Measurements from ENCODE around the gene GALNTL6.
"Not testable (repeated sequence)": the region's sequence is repeated elsewhere in the genome, so short reads cannot be mapped to it uniquely, and the experiment has no call there.

GALNTL6 gene

DNA sequence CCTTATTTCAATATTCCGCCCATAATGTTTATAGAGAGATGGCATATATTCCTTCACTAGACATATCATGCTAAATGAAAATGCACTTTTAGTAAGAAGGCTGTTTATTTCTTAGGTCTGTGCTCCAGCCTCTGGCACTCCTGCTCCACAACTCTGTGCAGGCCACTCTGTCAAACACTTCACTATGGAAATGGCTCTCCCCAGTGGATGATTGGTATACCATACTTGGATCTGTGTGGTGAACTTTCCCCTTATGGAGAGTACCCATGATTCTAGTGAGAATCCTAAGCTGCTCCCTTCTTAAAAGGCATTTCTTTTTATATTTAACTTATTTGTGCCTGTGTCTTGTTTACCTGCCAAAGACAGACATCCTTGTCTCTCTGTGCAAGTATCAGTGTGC lies 875.3 kb downstream of the GALNTL6 start:
- no peak for DNase-seq
- no peak for ATAC-seq
- H3K4me1 Mint-ChIP-seq, result no peaks in the 10 kb centered on the region
- no peak overlapping the region for H3K27ac Mint-ChIP-seq
- H3K27me3 Mint-ChIP-seq, result no peaks in the 10 kb centered on the region
- peaks cover 15% of the 10 kb centered on the region for H3K9me3 Mint-ChIP-seq
- no peak overlapping the region for H3K4me3 Mint-ChIP-seq
- peaks cover 2% of the 10 kb centered on the region for H3K36me3 Mint-ChIP-seq (ENCODE audit: low read depth)

GRCh38 chr4:172691552-172691951 lies 878.3 kb downstream of the GALNTL6 start:
- no peaks in the 10 kb centered on the region for H3K27me3 Mint-ChIP-seq
- H3K4me1 Mint-ChIP-seq, result no peaks in the 10 kb centered on the region
- H3K4me3 Mint-ChIP-seq, result no peak overlapping the region
- H3K36me3 Mint-ChIP-seq (ENCODE audit: low read depth), result peaks cover 2% of the 10 kb centered on the region
- ATAC-seq, result no peak
- peaks cover 26% of the 10 kb centered on the region for H3K9me3 Mint-ChIP-seq
- no peak for DNase-seq
- no peak overlapping the region for H3K27ac Mint-ChIP-seq

GRCh38 chr4:172692701-172693100 lies 879.5 kb downstream of the GALNTL6 start:
- ATAC-seq (no peak), DNase-seq (no peak)
- H3K9me3 Mint-ChIP-seq, result peaks cover 26% of the 10 kb centered on the region
- H3K4me3 Mint-ChIP-seq, result no peak overlapping the region
- H3K36me3 Mint-ChIP-seq (ENCODE audit: low read depth), result peaks cover 2% of the 10 kb centered on the region
- no peaks in the 10 kb centered on the region for H3K27me3 Mint-ChIP-seq
- H3K4me1 Mint-ChIP-seq, result no peaks in the 10 kb centered on the region
- no peak overlapping the region for H3K27ac Mint-ChIP-seq

- no peak overlapping the region for H3K4me3 Mint-ChIP-seq
- no peak for ATAC-seq
- H3K27ac Mint-ChIP-seq, result no peak overlapping the region
- H3K27me3 Mint-ChIP-seq, result no peaks in the 10 kb centered on the region
- H3K36me3 Mint-ChIP-seq (ENCODE audit: low read depth), result no peaks in the 10 kb centered on the region
- peaks cover 13% of the 10 kb centered on the region for H3K9me3 Mint-ChIP-seq
- DNase-seq, result no peak
- H3K4me1 Mint-ChIP-seq, result no peaks in the 10 kb centered on the region
Observed at GRCh38 chr4:172698256-172698655, 885.1 kb downstream of the GALNTL6 start.

DNA sequence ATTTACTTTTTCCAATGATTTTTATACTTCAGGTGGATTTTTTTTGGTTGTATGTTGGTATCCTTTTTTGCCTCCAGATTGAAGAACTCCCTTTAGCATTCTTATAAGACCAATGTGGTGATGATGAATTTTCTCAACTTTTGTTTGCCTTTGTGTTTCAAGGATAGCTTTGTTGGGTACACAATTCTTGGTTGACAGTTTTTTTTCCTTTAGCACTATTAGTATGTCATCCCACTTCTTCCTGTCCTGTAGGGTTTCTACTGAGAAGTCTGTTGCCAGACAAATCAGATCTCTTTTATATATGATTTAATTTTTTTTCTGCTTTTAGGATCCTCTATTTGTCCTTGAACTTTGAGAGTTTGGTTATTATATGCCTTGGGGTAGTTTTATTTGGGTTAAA lies 892.4 kb downstream of the GALNTL6 start:
- Mint-ChIP-seq H3K27me3 (no peaks in the 10 kb centered on the region), H3K4me1 (no peaks in the 10 kb centered on the region), H3K27ac (no peak overlapping the region), H3K36me3 (ENCODE audit: low read depth) (no peaks in the 10 kb centered on the region), H3K4me3 (no peak overlapping the region), H3K9me3 (peaks cover 33% of the 10 kb centered on the region)
- ATAC-seq, result no peak
- no peak for DNase-seq

DNA sequence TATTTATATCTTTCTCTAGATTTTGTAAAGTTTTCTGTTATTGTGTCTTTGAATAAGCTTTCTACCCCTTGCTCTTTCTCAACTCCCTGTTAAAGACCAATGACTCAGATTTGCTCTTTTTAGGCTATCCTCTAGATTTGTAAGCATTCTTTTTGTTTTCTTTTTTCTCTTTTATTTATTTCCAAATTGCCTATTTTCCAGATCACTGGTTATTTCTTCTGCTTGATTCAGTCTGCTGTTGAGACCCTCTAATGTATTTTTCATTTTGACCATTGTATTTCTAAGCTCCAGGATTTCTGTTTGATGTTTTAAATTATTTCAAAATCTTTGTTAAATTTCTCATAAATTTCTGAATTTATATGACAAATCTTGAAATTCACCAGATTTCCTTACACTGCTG lies 892.8 kb downstream of the GALNTL6 start:
- no peaks in the 10 kb centered on the region for H3K27me3 Mint-ChIP-seq

GRCh38 chr4:172707622-172708021 lies 894.4 kb downstream of the GALNTL6 start:
- ATAC-seq, result no peak
- DNase-seq, result no peak
- Mint-ChIP-seq H3K27me3 (no peaks in the 10 kb centered on the region), H3K4me1 (no peaks in the 10 kb centered on the region), H3K4me3 (no peak overlapping the region), H3K9me3 (peaks cover 33% of the 10 kb centered on the region), H3K27ac (no peak overlapping the region), H3K36me3 (ENCODE audit: low read depth) (no peaks in the 10 kb centered on the region)

More for the DNA sequence above, 892.8 kb downstream of the GALNTL6 start:
- Mint-ChIP-seq H3K4me1 (no peaks in the 10 kb centered on the region), H3K36me3 (ENCODE audit: low read depth) (no peaks in the 10 kb centered on the region), H3K27ac (no peak overlapping the region), H3K4me3 (no peak overlapping the region), H3K9me3 (peaks cover 33% of the 10 kb centered on the region)
- DNase-seq (no peak), ATAC-seq (no peak)

DNA sequence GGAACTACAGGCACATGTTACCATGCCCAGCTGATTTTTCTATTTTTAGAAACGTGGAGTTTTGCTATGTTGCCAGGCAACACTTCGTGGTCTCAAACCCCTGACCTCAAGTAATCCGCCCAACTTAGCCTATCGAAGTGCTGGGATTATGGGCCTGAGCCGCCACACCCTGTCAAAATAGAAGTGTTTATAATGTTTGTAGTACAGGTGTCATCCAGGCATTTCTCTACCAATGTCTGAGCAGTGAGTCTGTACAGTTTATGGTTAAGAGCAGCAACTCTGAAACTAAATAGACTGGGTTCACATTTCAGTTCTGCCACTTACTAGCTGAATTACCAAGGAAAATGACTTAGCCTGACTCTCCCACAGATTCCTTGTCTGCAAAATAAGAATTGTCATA lies 895.0 kb downstream of the GALNTL6 start:
- DNase-seq, result no peak
- Mint-ChIP-seq H3K27ac (no peak overlapping the region), H3K9me3 (peaks cover 33% of the 10 kb centered on the region), H3K4me1 (no peaks in the 10 kb centered on the region), H3K4me3 (no peak overlapping the region), H3K36me3 (ENCODE audit: low read depth) (no peaks in the 10 kb centered on the region), H3K27me3 (no peaks in the 10 kb centered on the region)
- no peak for ATAC-seq

GRCh38 chr4:172709376-172709775 lies 896.2 kb downstream of the GALNTL6 start:
- no peak overlapping the region for H3K27ac Mint-ChIP-seq
- H3K4me3 Mint-ChIP-seq, result no peak overlapping the region
- H3K4me1 Mint-ChIP-seq, result no peaks in the 10 kb centered on the region
- H3K36me3 Mint-ChIP-seq (ENCODE audit: low read depth), result no peaks in the 10 kb centered on the region
- no peaks in the 10 kb centered on the region for H3K27me3 Mint-ChIP-seq
- DNase-seq, result no peak
- no peak for ATAC-seq
- peaks cover 25% of the 10 kb centered on the region for H3K9me3 Mint-ChIP-seq

DNA sequence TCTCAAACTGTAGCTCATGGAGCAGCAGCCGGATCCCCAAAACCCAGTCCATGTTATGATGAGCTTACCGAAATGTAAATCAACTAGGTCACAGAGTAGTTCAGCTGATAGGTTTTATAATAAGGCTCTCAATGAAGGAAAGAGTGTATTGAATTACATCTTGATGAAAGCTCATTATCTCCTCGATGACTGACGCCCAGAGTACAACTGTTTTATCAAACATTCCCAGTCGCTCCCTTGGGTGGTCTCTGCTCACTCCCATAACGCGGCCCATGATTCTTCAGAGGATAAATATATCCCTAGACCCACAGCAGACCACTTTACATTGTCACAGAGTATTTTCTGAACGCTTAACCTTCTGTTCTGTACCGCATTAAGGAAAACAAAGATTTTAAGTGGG lies 903.1 kb downstream of the GALNTL6 start:
- Mint-ChIP-seq H3K36me3 (ENCODE audit: low read depth) (no peaks in the 10 kb centered on the region), H3K4me3 (no peak overlapping the region), H3K9me3 (no peaks in the 10 kb centered on the region), H3K27me3 (no peaks in the 10 kb centered on the region), H3K4me1 (no peaks in the 10 kb centered on the region), H3K27ac (no peak overlapping the region)
- no peak for DNase-seq
- ATAC-seq, result no peak

DNA sequence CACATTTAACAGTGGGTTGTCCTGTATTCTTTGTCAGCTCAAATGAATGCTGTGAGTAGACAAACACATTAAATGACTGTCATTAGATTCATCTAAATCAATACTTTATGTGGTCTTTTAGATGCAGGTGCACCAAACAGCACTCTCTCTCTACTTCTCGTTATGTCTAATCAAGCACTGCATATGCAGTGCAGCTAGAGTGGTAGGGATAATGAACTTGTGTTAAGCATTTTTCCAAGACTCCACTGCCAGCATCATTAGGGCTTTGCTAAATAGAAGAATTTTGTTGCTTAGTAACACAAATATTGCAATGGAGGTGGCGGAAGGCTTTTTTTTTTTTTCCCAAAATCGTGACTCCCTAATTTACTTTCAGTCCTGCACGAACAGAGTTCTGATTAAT lies 908.5 kb downstream of the GALNTL6 start:
- Mint-ChIP-seq H3K9me3 (peaks cover 10% of the 10 kb centered on the region), H3K4me3 (no peak overlapping the region), H3K27ac (no peak overlapping the region), H3K27me3 (no peaks in the 10 kb centered on the region), H3K4me1 (no peaks in the 10 kb centered on the region), H3K36me3 (ENCODE audit: low read depth) (no peaks in the 10 kb centered on the region)
- ATAC-seq (no peak), DNase-seq (no peak)

DNA sequence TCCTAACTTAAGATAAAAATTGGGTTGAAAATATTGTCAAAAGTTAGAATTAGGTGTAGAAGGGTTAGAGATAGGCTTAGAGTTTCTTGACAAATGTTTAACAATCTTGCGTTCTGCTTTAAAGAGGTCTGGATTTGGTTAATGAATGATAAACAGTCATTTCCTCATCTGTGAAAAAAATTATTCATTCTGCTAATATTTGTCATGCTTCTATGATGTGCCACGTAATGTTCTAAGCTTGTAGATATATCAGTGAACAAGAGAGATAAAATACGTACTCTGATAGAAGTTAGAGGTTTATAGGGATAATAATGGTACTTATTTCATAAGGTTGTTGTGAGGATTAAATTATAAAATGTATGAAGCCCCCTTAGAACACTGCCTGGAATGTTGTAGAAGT lies 912.4 kb downstream of the GALNTL6 start:
- no peak overlapping the region for H3K4me3 Mint-ChIP-seq
- ATAC-seq (no peak), DNase-seq (no peak)
- no peak overlapping the region for H3K27ac Mint-ChIP-seq
- H3K36me3 Mint-ChIP-seq (ENCODE audit: low read depth), result no peaks in the 10 kb centered on the region
- H3K27me3 Mint-ChIP-seq, result no peaks in the 10 kb centered on the region
- peaks cover 30% of the 10 kb centered on the region for H3K9me3 Mint-ChIP-seq
- H3K4me1 Mint-ChIP-seq, result no peaks in the 10 kb centered on the region

DNA sequence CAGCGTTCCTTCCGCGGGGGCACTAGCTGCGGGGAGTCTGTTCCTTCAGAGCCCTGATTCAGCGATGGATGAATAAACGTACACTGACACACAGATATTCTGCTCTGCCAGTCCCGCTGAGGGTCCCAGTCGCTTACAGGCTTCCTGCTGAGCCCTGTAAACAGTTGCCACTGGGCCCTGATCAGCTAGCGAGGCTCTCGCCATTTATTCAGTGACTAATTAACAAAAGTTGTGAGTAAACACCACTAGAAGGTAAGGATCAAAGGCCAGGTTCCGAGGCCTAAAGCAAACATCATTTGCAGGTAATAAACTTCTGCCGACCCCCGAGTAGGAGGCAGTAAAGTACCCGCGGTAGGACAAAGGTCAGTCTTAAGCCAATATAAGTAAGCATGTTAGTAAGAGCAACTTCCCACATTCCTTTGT lies 912.8 kb downstream of the GALNTL6 start:
- H3K36me3 Mint-ChIP-seq (ENCODE audit: low read depth), result no peaks in the 10 kb centered on the region
- ATAC-seq (no peak), DNase-seq (no peak)
- no peak overlapping the region for H3K4me3 Mint-ChIP-seq
- no peaks in the 10 kb centered on the region for H3K27me3 Mint-ChIP-seq
- H3K27ac Mint-ChIP-seq, result no peak overlapping the region
- peaks cover 30% of the 10 kb centered on the region for H3K9me3 Mint-ChIP-seq
- no peaks in the 10 kb centered on the region for H3K4me1 Mint-ChIP-seq

- no peak for ATAC-seq
- H3K27ac Mint-ChIP-seq, result no peak overlapping the region
Observed at GRCh38 chr4:172727631-172728030, 914.4 kb downstream of the GALNTL6 start.

GRCh38 chr4:172733645-172734044 lies 920.4 kb downstream of the GALNTL6 start:
- peaks cover 61% of the 10 kb centered on the region for H3K9me3 Mint-ChIP-seq
- not testable (repeated sequence) for ATAC-seq; H3K36me3 Mint-ChIP-seq (ENCODE audit: low read depth); H3K27me3 Mint-ChIP-seq; H3K4me1 Mint-ChIP-seq; H3K27ac Mint-ChIP-seq; DNase-seq; H3K4me3 Mint-ChIP-seq

More at GRCh38 chr4:172727631-172728030, 914.4 kb downstream of the GALNTL6 start:
- Mint-ChIP-seq H3K4me3 (no peak overlapping the region), H3K9me3 (peaks cover 35% of the 10 kb centered on the region), H3K36me3 (ENCODE audit: low read depth) (no peaks in the 10 kb centered on the region), H3K4me1 (no peaks in the 10 kb centered on the region), H3K27me3 (no peaks in the 10 kb centered on the region)
- no peak for DNase-seq

- H3K9me3 Mint-ChIP-seq, result peaks cover 58% of the 10 kb centered on the region
- no peak for ATAC-seq
- no peaks in the 10 kb centered on the region for H3K4me1 Mint-ChIP-seq
- H3K4me3 Mint-ChIP-seq, result no peak overlapping the region
- H3K27me3 Mint-ChIP-seq, result no peaks in the 10 kb centered on the region
- no peak overlapping the region for H3K27ac Mint-ChIP-seq
- no peaks in the 10 kb centered on the region for H3K36me3 Mint-ChIP-seq (ENCODE audit: low read depth)
- no peak for DNase-seq
Observed at GRCh38 chr4:172734555-172734954, 921.4 kb downstream of the GALNTL6 start.
